Mesenchymal stem cell (in vitro differentiated cells and primary cell): Measurements from ENCODE around the gene MYOZ2.
"Not testable (repeated sequence)": the region's sequence is repeated elsewhere in the genome, so short reads cannot be mapped to it uniquely, and the experiment has no call there.

Experiments
- DNase-seq: peaks from one replicate; pipeline ENCODE4 v3.0.0-alpha.2; 2013
- H2AFZ ChIP-seq: one replicate; pipeline ENCODE4 v1.6.1; 2013; ENCODE audit warnings: low read depth, mild to moderate bottlenecking, control low read depth, inconsistent platforms, low read length, moderate library complexity
- H2AK5ac ChIP-seq: 2 replicates; pipeline ENCODE4 v1.6.1; 2013; ENCODE audit warnings: low read length, moderate library complexity, mild to moderate bottlenecking, inconsistent platforms; ENCODE audit not compliant: severe bottlenecking
- H2BK120ac ChIP-seq: one replicate; pipeline ENCODE4 v1.6.1; 2013; ENCODE audit warnings: low read depth, mild to moderate bottlenecking, inconsistent platforms, low read length, moderate library complexity
- H2BK12ac ChIP-seq, 2 experiments: one replicate each; pipeline ENCODE4 v1.6.1; 2013; ENCODE audit warnings: inconsistent platforms in 2 of 2, low read length in 2 of 2, mild to moderate bottlenecking in 2 of 2, moderate library complexity in 2 of 2, control low read depth in 1 of 2
- H2BK15ac ChIP-seq: one replicate; pipeline ENCODE4 v1.6.1; 2013; ENCODE audit warnings: mild to moderate bottlenecking, low read depth, inconsistent platforms; ENCODE audit not compliant: poor library complexity, severe bottlenecking
- H2BK5ac ChIP-seq: 2 replicates; pipeline ENCODE4 v1.6.1; 2013; ENCODE audit warnings: low read depth, mild to moderate bottlenecking, low read length, control low read depth, inconsistent platforms; ENCODE audit not compliant: poor library complexity, severe bottlenecking
- H3K14ac ChIP-seq, 2 experiments: one replicate each; pipeline ENCODE4 v1.6.1; 2013; ENCODE audit warnings: inconsistent platforms in 2 of 2, low read length in 2 of 2, control low read depth in 1 of 2, mild to moderate bottlenecking in 1 of 2, moderate library complexity in 1 of 2
- H3K18ac ChIP-seq, 2 experiments: one replicate each; pipeline ENCODE4 v1.6.1; 2013; ENCODE audit warnings: inconsistent platforms in 2 of 2, low read length in 2 of 2, control low read depth in 1 of 2, low read depth in 1 of 2, mild to moderate bottlenecking in 1 of 2
- H3K23ac ChIP-seq, 2 experiments: one replicate each; pipeline ENCODE4 v1.6.1; 2013; ENCODE audit warnings: inconsistent platforms in 2 of 2, low read length in 2 of 2, mild to moderate bottlenecking in 2 of 2, moderate library complexity in 2 of 2, control low read depth in 1 of 2
- H3K27ac ChIP-seq: 2 replicates; pipeline ENCODE4 v1.5.1; 2013; ENCODE audit warnings: mild to moderate bottlenecking, moderate library complexity, low read length, control low read depth, inconsistent platforms; ENCODE audit not compliant: poor library complexity, severe bottlenecking
- H3K27me3 ChIP-seq, 2 experiments: 2 replicates each; pipeline versions ENCODE4 v1.6.1 to v1.7.0; 2013; ENCODE audit warnings: low read length in 2 of 2, mild to moderate bottlenecking in 2 of 2, moderate library complexity in 2 of 2, control low read depth in 1 of 2, inconsistent platforms in 1 of 2; ENCODE audit not compliant: control insufficient read depth in 1 of 2, insufficient read depth in 1 of 2
- H3K36me3 ChIP-seq, 2 experiments: 2 replicates each; pipeline versions ENCODE4 v1.6.1 to v1.7.0; 2013; ENCODE audit warnings: low read length in 2 of 2, control low read depth in 1 of 2, inconsistent platforms in 1 of 2, low read depth in 1 of 2, mild to moderate bottlenecking in 1 of 2; ENCODE audit not compliant: insufficient read depth in 2 of 2, control insufficient read depth in 1 of 2
- H3K4ac ChIP-seq, 2 experiments: one replicate each; pipeline ENCODE4 v1.6.1; 2013; ENCODE audit warnings: inconsistent platforms in 2 of 2, low read length in 2 of 2, mild to moderate bottlenecking in 2 of 2, moderate library complexity in 2 of 2, control low read depth in 1 of 2, low read depth in 1 of 2
- H3K4me1 ChIP-seq: 2 replicates; pipeline ENCODE4 v1.6.1; 2013; ENCODE audit warnings: low read depth, low read length, control low read depth; ENCODE audit not compliant: control insufficient read depth, insufficient read depth
- H3K4me2 ChIP-seq: 2 replicates; pipeline ENCODE4 v1.6.1; 2013; ENCODE audit warnings: low read length, mild to moderate bottlenecking, inconsistent platforms; ENCODE audit not compliant: poor library complexity, severe bottlenecking
- H3K4me3 ChIP-seq, 2 experiments: 2 replicates each; pipeline versions ENCODE4 v1.5.1 to v1.7.0; 2013; ENCODE audit warnings: low read length in 2 of 2, mild to moderate bottlenecking in 2 of 2, control low read depth in 1 of 2, low read depth in 1 of 2; ENCODE audit not compliant: insufficient read depth in 1 of 2
- H3K79me1 ChIP-seq: replicated peaks from 2 replicates; pipeline ENCODE4 v1.6.1; 2013; ENCODE audit warnings: mild to moderate bottlenecking, control low read depth, low read length, inconsistent platforms; ENCODE audit not compliant: poor library complexity, severe bottlenecking
- H3K9ac ChIP-seq: 2 replicates; pipeline ENCODE4 v1.7.0; 2013; ENCODE audit warnings: mild to moderate bottlenecking, low read length, moderate library complexity
- H3K9me3 ChIP-seq: 2 replicates; pipeline ENCODE4 v1.7.0; 2013; ENCODE audit warnings: mild to moderate bottlenecking, low read length; ENCODE audit not compliant: control insufficient read depth
- H4K8ac ChIP-seq: one replicate; pipeline ENCODE4 v1.6.1; 2013; ENCODE audit warnings: inconsistent platforms, mild to moderate bottlenecking, low read length, moderate library complexity
- H4K91ac ChIP-seq: one replicate; pipeline ENCODE4 v1.6.1; 2013; ENCODE audit warnings: mild to moderate bottlenecking, low read length, inconsistent platforms
- WGBS: methylation state at CpG from one replicate; pipeline ENCODE4 v1.1.7; 2013; ENCODE audit warnings: mixed read lengths; 5-methylcytosine and 5-hydroxymethylcytosine counted together

MYOZ2 gene

DNA sequence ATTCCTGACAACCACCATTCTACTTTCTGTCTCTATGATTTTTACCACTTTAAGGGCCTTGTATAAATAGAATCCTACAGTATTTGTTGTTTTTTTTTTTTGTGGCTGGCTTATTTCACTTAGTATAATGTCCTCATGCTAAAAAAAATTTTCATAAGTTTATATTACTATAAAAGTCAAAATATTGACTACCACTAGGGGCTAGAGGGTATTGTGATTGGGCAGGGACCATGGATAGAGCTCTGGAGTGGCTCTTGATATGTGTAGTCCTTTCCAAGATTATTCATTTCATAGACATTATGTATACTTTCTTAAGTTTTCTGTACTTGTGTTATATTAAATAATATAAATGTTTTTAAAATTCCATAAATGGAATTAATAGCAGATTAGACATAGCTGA is 34.6 kb downstream of the MYOZ2 start:
- H2BK12ac ChIP-seq, result no peak overlapping the region
- no peak overlapping the region for H2BK120ac ChIP-seq
- no peak overlapping the region for H4K8ac ChIP-seq
- no peak overlapping the region for H2AFZ ChIP-seq
- no peak overlapping the region for H3K23ac ChIP-seq
- H3K4ac ChIP-seq, result no peak overlapping the region
- H3K18ac ChIP-seq, result no peak overlapping the region
- no peaks in the 10 kb centered on the region for H3K27me3 ChIP-seq
- H4K91ac ChIP-seq, result no peak overlapping the region
- no peak overlapping the region for H3K27ac ChIP-seq
- no peak overlapping the region for H2AK5ac ChIP-seq
- H2BK15ac ChIP-seq, result no peak overlapping the region
- no peak overlapping the region for H3K9ac ChIP-seq
- H3K79me1 ChIP-seq, result no peaks in the 10 kb centered on the region
- H2BK5ac ChIP-seq, result no peak overlapping the region
- H3K9me3 ChIP-seq, result no peaks in the 10 kb centered on the region
- H3K4me1 ChIP-seq, result no peaks in the 10 kb centered on the region
- peaks cover 0 to 4% of the 10 kb centered on the region in 2 experiments for H3K36me3 ChIP-seq
- H3K4me2 ChIP-seq, result no peak overlapping the region
- H3K14ac ChIP-seq, result no peak overlapping the region
- no peak overlapping the region for H3K4me3 ChIP-seq
- no peak for DNase-seq

DNA sequence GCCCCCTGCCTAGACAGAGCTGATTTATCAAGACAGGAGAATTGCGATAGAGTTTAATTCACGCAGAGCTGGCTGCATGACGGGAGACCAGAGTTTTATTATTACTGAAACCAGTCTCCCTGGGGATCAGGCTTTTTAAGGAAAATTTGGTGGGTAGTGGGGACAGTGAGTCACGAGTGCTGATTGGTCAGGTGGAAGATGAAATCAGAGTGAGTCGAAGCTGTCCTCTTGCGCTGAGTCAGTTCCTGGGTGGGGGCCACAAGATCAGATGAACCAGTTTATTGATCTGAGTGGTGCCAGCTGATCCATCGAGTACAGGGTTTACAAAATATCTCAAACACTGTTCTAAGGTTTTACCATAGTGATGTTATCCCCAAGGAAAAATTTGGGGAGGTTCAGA is 36.6 kb downstream of the MYOZ2 start:
- Histone ChIP-seq H3K27me3 (no peaks in the 10 kb centered on the region), H3K23ac (no peak overlapping the region), H3K4ac (no peak overlapping the region), H3K27ac (no peak overlapping the region), H2BK12ac (no peak overlapping the region), H4K91ac (no peak overlapping the region), H3K4me3 (no peak overlapping the region), H2AFZ (no peak overlapping the region), H2BK15ac (no peak overlapping the region), H3K36me3 (no peaks in the 10 kb centered on the region), H3K4me2 (no peak overlapping the region), H3K18ac (no peak overlapping the region), H3K4me1 (no peaks in the 10 kb centered on the region), H2AK5ac (no peak overlapping the region), H3K9me3 (no peaks in the 10 kb centered on the region), H3K79me1 (no peaks in the 10 kb centered on the region), H3K9ac (no peak overlapping the region), H2BK5ac (no peak overlapping the region), H4K8ac (no peak overlapping the region), H2BK120ac (no peak overlapping the region), H3K14ac (no peak overlapping the region)
- 91% methylated on average over 7 of the region's 7 CpGs for WGBS
- DNase-seq, result no peak

DNA sequence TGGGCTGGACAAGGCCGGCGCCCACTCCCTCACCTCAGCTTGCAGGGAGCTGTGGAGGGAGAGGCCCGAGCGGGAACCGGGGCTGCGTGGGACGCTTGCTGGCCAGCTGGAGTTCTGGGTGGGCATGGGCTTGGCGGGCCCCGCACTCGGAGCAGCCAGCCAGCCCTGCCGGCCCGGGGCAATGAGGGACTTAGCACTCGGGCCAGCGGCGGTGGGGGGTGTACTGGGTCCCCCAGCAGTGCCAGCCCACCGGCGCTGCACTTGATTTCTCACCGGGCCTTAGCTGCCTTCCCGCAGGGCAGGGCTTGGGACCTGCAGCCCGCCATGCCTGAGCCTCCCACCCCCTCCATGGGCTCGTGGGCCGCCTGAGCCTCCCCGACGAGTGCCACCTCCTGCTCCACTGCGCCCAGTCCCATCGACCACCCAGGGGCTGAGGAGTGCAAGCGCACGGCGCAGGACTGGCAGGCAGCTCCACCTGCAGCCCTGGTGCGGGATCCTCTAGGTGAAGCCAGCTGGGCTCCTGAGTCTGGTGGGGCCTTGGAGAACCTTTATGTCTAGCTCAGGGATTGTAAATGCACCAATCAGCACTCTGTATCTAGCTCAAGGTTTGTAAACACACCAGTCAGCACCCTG is 38.2 kb downstream of the MYOZ2 start:
- H3K9ac ChIP-seq, H2BK120ac ChIP-seq, H3K9me3 ChIP-seq, H3K4ac ChIP-seq, H4K8ac ChIP-seq, H4K91ac ChIP-seq, H2BK5ac ChIP-seq, H3K79me1 ChIP-seq, H3K27me3 ChIP-seq, DNase-seq, H2AFZ ChIP-seq, H3K4me2 ChIP-seq, H3K27ac ChIP-seq, H2BK15ac ChIP-seq, H3K4me1 ChIP-seq, H3K23ac ChIP-seq, H3K36me3 ChIP-seq, H2BK12ac ChIP-seq, H3K18ac ChIP-seq, H3K14ac ChIP-seq, H2AK5ac ChIP-seq, H3K4me3 ChIP-seq: not testable (repeated sequence)
- WGBS, result 96% methylated on average over 29 of the region's 30 CpGs

DNA sequence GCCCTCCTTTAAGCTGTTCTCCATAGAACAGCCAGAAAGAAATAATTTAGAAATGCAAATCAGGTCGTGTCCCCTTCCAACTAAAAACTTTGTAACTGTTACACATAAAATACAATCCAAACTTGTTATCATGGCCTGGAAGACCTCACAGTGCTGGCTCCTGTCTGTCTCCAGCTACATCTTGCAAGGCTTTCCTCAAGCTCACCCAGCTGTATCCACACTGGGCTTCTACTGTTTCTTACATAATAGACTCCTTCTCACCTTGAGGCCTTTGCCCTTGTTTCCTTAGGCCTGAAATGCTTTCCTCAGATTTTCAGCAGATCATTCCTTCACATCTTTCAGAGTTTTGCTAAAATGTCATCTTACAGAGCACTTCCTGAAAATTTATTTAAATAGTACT is 43.4 kb downstream of the MYOZ2 start:
- Histone ChIP-seq H2BK12ac (no peak overlapping the region), H3K14ac (no peak overlapping the region), H3K27me3 (no peaks in the 10 kb centered on the region), H2BK5ac (no peak overlapping the region), H3K4ac (no peak overlapping the region), H2BK120ac (no peak overlapping the region), H3K79me1 (no peaks in the 10 kb centered on the region), H3K9ac (no peak overlapping the region), H3K4me2 (no peak overlapping the region), H3K36me3 (no peaks in the 10 kb centered on the region), H2AK5ac (no peak overlapping the region), H3K18ac (no peak overlapping the region), H3K9me3 (no peaks in the 10 kb centered on the region), H3K23ac (no peak overlapping the region), H2AFZ (no peak overlapping the region), H2BK15ac (no peak overlapping the region), H3K4me1 (no peaks in the 10 kb centered on the region), H3K27ac (no peak overlapping the region), H4K91ac (no peak overlapping the region), H4K8ac (no peak overlapping the region), H3K4me3 (no peak overlapping the region)
- DNase-seq, result no peak
- 82% methylated on average over 1 of the region's 1 CpG for WGBS
